Measurements from ENCODE around the gene TEX14.
A peak's percentile ranks its signal among the peaks of the same experiment; 100 is the strongest.
"Not testable (repeated sequence)": the region's sequence is repeated elsewhere in the genome, so short reads cannot be mapped to it uniquely, and the experiment has no call there.

The TEX14 gene

DNA sequence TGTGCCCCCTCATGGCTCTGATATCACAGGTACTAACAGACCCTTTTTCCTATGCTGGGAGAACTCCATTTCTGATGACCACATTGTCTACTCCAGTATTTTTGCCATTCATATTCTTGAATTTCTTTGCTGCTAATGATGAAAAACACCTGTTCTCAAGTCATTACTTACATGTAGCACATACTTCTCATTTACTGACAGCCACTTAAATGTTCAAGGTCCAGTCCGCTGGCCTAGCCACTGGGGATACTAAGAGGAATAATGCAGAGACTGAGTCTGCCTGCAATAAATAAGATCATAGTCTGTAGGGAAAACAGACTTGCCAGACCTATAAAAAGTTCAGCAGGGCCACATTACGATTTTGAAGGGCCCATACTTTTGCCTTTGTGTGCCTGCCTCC lies 27.5 kb downstream of the TEX14 start:
- TF ChIP-seq, protein P1, sequence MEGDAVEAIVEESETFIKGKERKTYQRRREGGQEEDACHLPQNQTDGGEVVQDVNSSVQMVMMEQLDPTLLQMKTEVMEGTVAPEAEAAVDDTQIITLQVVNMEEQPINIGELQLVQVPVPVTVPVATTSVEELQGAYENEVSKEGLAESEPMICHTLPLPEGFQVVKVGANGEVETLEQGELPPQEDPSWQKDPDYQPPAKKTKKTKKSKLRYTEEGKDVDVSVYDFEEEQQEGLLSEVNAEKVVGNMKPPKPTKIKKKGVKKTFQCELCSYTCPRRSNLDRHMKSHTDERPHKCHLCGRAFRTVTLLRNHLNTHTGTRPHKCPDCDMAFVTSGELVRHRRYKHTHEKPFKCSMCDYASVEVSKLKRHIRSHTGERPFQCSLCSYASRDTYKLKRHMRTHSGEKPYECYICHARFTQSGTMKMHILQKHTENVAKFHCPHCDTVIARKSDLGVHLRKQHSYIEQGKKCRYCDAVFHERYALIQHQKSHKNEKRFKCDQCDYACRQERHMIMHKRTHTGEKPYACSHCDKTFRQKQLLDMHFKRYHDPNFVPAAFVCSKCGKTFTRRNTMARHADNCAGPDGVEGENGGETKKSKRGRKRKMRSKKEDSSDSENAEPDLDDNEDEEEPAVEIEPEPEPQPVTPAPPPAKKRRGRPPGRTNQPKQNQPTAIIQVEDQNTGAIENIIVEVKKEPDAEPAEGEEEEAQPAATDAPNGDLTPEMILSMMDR (IDR thresholded peaks at IDR 0.05; ENCODE audit: borderline replicate concordance, insufficient read depth, low read depth, low read length), result no peak
- no peak overlapping the region for H3K4me3 ChIP-seq (ENCODE audit: low read depth, low read length)

DNA sequence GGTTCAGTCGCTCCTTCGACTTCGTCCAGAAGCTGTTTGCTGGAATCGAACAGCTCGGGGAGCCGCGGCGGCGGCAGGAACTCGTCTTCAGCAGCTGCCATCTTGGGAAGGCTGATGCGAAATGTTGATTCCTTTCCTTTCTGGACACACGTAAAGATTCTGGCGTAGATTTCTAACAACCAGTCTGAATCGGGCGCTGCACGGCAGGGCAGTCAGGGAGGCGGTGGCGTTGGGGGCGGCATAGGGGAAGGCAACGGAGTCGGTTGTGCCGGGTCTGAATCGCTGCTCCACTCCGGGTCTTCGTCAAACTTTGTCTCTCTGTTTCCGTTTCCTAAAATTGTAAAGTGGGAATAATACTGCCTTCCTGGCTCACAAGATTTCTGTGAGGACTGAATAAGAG lies 30.3 kb downstream of the TEX14 start:
- H3K4me3 ChIP-seq (ENCODE audit: low read depth, low read length), result no peak overlapping the region
- TF ChIP-seq, protein P1 (IDR thresholded peaks at IDR 0.05; ENCODE audit: borderline replicate concordance, insufficient read depth, low read depth, low read length), result no peak

DNA sequence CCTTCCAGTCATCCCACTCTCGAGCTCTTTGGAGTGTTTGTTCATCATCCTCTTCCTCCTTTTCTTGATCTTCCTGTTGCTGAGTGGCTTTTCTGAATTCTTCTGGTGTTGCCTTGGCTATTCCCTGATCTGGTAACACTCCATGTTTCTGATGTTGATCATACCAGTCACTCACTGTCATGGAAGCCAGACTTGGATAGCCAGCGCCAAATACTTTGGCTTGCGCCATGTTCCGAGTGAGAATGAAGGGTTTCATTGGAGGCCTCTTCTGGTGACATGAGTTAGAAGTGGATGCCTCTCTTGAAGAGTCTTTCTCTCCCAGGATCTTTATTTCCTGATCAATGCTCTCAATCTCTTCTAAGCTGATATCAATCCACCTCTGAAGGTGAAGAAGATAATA lies 31.2 kb downstream of the TEX14 start:
- no peak overlapping the region for H3K4me3 ChIP-seq (ENCODE audit: low read depth, low read length)
- TF ChIP-seq, protein P1 (IDR thresholded peaks at IDR 0.05; ENCODE audit: borderline replicate concordance, insufficient read depth, low read depth, low read length), result no peak

DNA sequence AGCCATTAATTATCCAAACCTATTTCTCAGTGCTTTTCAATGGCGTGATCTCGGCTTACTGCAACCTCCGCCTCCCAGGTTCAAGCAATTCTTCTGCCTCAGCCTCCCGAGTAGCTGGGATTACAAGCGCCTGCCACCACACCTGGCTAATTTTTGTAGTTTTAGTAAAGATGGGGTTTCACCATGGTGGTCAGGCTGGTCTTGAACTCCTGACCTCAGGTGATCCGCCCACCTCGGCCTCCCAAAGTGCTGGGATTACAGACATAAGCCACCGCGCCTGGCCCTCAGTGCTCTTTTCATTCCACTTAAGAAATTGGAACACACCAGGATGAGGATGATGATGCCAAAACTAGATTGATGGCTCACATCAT lies 32.1 kb downstream of the TEX14 start:
- peak overlapping the region; percentile 46 for H3K4me3 ChIP-seq (ENCODE audit: low read depth, low read length)

DNA sequence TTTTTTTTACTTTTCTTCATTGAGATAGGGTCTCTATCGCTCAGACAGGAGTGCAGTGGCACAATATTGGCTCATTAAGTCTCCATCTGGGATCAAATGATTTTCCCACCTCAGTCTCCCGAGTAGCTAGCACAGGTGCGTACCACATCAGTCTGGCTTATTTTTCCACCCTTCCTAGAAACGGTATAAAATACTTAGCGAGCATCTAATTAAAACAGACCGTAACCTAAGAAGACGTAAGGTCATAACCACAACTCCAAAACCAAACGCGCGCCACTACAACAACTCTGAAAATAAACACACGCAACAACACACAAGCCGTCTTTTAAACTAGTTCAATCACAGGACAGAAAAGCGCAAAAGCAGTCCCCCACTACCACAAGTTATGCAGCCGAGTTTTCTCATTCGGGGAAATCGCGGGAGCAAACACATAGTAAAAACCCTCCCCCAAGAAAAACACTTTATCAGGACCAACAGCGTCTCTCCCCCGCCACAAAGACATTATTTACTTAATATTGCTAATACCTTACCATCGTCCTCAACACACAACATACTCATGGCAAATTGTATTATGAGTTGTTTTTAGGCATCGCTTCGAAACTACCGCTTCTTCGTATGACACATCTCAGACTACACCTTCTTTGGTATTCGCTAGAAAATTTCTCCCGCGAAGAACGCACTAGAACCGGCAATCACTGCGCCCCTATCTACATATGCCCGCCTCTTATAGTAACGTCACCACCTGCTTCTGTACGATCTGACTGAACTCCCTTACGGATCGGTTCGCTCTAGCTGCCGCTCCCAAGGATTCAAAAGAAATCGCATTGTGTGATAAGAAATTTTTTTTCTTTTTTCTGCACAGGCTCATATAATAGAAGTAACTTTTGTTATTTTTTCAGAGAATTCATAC lies 32.8 kb downstream of the TEX14 start:
- H3K4me3 ChIP-seq (ENCODE audit: low read depth, low read length), result peak overlapping the region; percentile 46
- TF ChIP-seq, protein P1 (IDR thresholded peaks at IDR 0.05; ENCODE audit: borderline replicate concordance, insufficient read depth, low read depth, low read length), result no peak

DNA sequence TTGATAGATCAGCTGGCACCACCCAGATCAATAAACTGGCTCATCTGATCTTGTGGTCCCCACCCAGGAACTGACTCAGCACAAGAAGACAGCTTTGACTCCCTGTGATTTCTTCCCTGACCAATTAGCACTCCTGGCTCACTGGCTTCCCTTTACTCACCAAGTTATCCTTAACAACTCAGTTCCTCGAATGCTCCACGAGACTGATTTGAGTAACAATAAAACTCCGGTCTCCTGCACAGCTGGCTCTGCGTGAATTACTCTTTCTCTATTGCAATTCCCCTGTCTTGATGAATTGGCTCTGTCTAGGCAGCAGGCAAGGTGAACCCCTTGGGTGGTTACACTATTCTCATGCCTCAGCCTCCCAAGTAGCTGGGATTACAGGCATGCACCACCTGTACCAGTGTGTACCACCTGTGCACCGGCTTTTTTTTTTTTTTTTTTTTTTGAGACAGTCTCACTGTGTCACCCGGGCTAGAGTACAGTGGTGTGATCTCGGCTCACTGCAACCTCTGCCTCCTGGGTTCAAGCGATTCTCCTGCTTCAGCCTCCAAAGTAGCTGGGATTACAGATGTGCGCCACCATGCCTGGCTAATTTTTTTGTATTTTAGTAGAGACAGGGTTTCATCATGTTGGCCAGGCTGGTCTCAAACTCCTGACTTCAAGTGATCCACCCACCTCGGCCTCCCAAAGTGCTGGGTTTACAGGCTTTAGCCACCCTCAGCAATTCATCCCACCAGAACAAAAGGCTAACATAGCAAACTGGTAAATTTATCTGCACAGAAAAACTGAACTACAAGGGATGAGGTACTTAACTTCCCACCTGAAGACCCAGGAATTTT lies 33.7 kb downstream of the TEX14 start:
- H3K4me3 ChIP-seq (ENCODE audit: low read depth, low read length), result not testable (repeated sequence)

DNA sequence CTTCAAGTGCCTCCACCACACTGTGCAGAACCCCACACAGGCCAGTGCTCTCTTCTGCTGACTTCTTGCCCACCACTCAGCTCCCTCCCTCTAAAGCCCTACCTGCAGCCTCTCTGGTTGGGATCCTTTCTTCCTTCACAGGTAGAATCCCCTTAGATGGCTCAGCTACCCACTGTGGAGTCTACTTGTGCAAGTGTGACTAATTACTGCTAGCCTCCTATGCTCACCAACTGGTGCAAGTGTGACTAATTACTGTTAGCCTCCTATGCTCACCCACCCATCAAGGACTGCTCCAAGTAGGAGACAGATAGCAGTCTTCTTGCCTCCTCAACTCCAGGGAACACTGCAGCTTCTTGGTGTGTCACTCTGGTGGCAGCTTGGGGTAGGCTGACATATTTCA lies 43.6 kb downstream of the TEX14 start:
- TF ChIP-seq, protein P1 (IDR thresholded peaks at IDR 0.05; ENCODE audit: borderline replicate concordance, insufficient read depth, low read depth, low read length), result no peak
- H3K4me3 ChIP-seq (ENCODE audit: low read depth, low read length), result no peak overlapping the region

DNA sequence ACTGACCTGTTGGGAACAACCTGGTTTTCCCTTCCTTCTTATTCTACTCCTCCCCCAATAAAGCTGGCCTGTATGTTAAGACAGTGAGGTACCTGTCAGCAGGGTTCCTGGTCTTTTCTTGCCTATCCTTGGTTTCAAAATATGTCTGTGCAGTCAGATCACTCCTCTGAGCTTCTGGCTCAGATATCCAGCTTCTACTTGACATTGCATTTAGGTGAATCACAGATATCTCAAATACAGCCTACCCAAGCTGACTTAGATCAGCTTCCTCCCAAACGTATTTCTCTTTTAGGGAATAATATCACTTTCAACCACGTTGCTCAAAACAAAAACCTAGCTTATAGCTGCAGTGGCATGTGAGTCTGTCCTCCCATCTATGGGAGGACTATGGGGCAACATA lies 48.7 kb downstream of the TEX14 start:
- TF ChIP-seq, protein P1 (IDR thresholded peaks at IDR 0.05; ENCODE audit: borderline replicate concordance, insufficient read depth, low read depth, low read length), result no peak
- no peak overlapping the region for H3K4me3 ChIP-seq (ENCODE audit: low read depth, low read length)

Data from GM12875 (cell line).